GM18526 (cell line): ENCODE data around the gene HEBP1.
A peak's percentile ranks its signal among the peaks of the same experiment; 100 is the strongest.

Experiments used
- POLR2A ChIP-seq: IDR thresholded peaks from 3 replicates; pipeline ENCODE4 v1.6.1; 2011; ENCODE audit not compliant: insufficient read length; ENCODE audit errors: extremely low read depth

Gene HEBP1, protein sequence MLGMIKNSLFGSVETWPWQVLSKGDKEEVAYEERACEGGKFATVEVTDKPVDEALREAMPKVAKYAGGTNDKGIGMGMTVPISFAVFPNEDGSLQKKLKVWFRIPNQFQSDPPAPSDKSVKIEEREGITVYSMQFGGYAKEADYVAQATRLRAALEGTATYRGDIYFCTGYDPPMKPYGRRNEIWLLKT

GRCh38 chr12:12999959-13000615, at the start of gene HEBP1:
TSS of gene HEBP1 (minus strand) at chr12:13000265. CDS start at chr12:13000114, 151 bp downstream.
- no peak for TF ChIP-seq POLR2A

- TF ChIP-seq POLR2A = no peak
Measured at GRCh38 chr12:13049816-13050215, 49.8 kb upstream of the HEBP1 start.

GRCh38 chr12:13046964-13047363, 46.9 kb upstream of the HEBP1 start:
- TF ChIP-seq POLR2A = no peak

DNA sequence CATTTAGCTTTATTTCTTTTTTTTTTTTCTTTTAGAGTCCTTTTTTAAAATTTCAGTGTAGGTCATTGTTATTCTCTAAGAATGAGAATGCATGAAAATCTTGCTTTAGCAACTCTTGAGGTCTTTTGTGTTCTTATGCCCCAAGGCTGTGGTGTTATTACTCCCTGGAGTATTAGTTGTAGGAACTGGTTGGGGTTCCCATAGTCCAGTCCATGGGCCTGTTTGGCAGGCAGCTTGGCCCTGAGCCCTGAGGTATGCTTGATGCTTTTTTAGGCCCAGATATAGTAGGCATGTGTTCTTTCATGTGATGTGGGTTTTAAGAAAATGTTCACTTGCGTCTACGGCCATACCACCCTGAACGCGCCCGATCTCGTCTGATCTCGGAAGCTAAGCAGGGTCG, 45.8 kb upstream of the HEBP1 start:
- no peak for TF ChIP-seq POLR2A

DNA sequence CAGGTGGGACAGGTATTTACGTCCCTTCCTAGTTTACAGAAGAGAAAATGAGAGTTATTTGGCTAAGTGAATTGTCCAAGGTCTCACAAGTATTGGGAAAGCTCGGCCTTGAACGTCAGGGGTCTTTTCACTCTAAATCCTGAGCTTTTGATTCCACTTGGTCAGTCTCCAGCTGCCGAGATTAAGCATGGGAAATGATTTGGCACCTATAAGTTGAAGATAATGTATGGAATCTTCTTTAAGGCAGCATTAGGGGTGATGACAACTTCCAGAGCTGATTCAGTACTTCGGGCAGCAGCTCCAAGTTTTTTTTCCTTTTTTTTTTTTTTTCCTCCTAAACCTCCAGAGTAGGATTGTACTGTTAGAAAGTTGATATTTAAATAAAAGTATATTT, 44.8 kb upstream of the HEBP1 start:
- TF ChIP-seq POLR2A = no peak

- TF ChIP-seq POLR2A = peak; percentile 55
Measured at GRCh38 chr12:13044002-13044905, 44.2 kb upstream of the HEBP1 start, which contains the start of gene FAM234B. TSS of gene FAM234B (plus strand) at chr12:13044381. CDS start at chr12:13044404, 23 bp downstream.

DNA sequence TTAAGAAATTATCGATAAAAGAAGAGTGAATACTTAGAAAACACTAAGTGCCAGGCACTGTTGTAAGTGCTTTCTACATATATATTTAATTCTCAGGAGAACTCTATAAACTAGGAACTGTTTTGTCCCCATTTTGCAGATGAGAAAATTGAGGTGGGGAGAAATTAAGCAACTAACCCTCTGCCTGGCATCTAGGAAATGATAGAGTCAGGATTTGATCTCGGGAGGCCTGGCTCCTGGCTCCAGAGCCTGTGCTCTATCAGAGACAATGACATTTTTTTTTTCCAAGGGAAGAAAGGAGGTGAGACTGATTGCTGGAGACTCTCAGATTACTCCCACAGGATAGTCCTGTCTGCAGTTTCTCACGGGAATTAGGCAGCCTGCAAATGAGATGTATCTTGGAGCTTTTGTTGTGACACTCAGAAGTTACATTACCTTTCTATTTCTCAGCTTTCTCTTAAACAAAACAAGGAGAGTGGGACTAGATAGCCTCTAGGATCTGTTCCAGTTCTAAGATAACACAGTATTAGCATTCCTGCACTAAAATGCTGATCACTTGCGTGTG, 42.7 kb upstream of the HEBP1 start:
- no peak for TF ChIP-seq POLR2A

- no peak for TF ChIP-seq POLR2A
Measured at GRCh38 chr12:13041224-13041623, 41.2 kb upstream of the HEBP1 start.

- TF ChIP-seq POLR2A = no peak
Measured at GRCh38 chr12:13039328-13039956, 39.4 kb upstream of the HEBP1 start.

- no peak for TF ChIP-seq POLR2A
Measured at GRCh38 chr12:13038491-13039161, 38.6 kb upstream of the HEBP1 start.

- no peak for TF ChIP-seq POLR2A
Measured at GRCh38 chr12:13036881-13037280, 36.8 kb upstream of the HEBP1 start.

GRCh38 chr12:13033476-13033875, 33.4 kb upstream of the HEBP1 start:
- no peak for TF ChIP-seq POLR2A

- TF ChIP-seq POLR2A = no peak
Measured at GRCh38 chr12:13032164-13032563, 32.1 kb upstream of the HEBP1 start.

DNA sequence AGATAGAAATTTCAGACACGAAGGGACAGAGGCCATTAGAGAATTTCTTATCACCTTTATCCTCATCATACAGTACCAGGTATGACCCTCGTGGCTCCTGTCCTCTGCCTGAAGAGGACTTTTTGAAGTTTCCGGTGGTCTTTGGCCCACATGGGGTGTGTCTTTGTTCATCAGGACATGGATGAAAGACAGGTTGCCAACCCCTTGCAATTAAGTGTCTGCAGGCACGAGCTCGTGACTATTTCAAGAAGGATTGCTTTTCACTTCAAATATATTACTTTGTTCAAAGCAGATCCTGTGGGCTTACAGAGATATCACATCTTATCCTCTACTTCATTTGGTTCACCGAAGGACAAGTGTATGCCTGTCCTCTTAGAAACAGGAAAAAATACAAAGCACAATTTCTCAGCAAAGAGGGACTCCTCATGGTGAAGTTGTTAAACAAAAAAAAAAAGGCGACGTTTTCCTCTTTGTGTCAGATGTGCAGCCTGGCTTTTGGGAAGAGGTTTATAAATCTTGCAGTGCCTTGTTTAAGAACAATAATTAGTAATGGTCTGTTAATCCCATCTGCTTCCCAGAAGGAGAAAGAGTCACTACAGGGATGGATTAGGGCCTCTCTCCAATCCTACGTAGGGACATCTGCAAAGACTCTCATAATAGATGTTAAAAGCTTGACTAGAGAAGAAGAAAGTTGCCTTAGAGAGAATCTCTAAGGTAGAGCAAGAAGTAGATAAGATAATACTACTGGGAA, 30.7 kb upstream of the HEBP1 start:
- no peak for TF ChIP-seq POLR2A

GRCh38 chr12:13028825-13029570, 28.9 kb upstream of the HEBP1 start:
- no peak for TF ChIP-seq POLR2A
